ENCODE measurements around the gene CD320.
A peak's percentile ranks its signal among the peaks of the same experiment; 100 is the strongest.

CD320 gene

GRCh38 chr19:8262431-8262830 lies 45.7 kb downstream of the CD320 start:
- no peak for TF ChIP-seq CTCF (IDR thresholded peaks at IDR 0.05; ENCODE audit: low read depth, low read length)
- Histone ChIP-seq H3K4me3 (ENCODE audit: low read depth, low read length) (no peak overlapping the region), H3K36me3 (peaks cover 14% of the 10 kb centered on the region), H3K9me3 (ENCODE audit: severe bottlenecking) (no peaks in the 10 kb centered on the region), H3K27me3 (ENCODE audit: insufficient read depth, low read depth, severe bottlenecking) (no peaks in the 10 kb centered on the region), H3K27ac (no peak overlapping the region)
- DNase-seq, result no peak

- Histone ChIP-seq H3K27ac (no peak overlapping the region), H3K27me3 (ENCODE audit: insufficient read depth, low read depth, severe bottlenecking) (no peaks in the 10 kb centered on the region), H3K36me3 (peaks cover 17% of the 10 kb centered on the region), H3K4me3 (ENCODE audit: low read depth, low read length) (no peak overlapping the region), H3K9me3 (ENCODE audit: severe bottlenecking) (no peaks in the 10 kb centered on the region)
- no peak for DNase-seq
- no peak for TF ChIP-seq CTCF (IDR thresholded peaks at IDR 0.05; ENCODE audit: low read depth, low read length)
Measured at GRCh38 chr19:8261881-8262280, 46.3 kb downstream of the CD320 start.

GRCh38 chr19:8261347-8261746 lies 46.8 kb downstream of the CD320 start:
- DNase-seq, result no peak
- no peaks in the 10 kb centered on the region for H3K9me3 ChIP-seq (ENCODE audit: severe bottlenecking)
- no peak overlapping the region for H3K27ac ChIP-seq
- H3K27me3 ChIP-seq (ENCODE audit: insufficient read depth, low read depth, severe bottlenecking), result no peaks in the 10 kb centered on the region
- no peak for TF ChIP-seq CTCF (IDR thresholded peaks at IDR 0.05; ENCODE audit: low read depth, low read length)
- peaks cover 22% of the 10 kb centered on the region for H3K36me3 ChIP-seq
- no peak overlapping the region for H3K4me3 ChIP-seq (ENCODE audit: low read depth, low read length)

- Histone ChIP-seq H3K4me3 (ENCODE audit: low read depth, low read length) (no peak overlapping the region), H3K9me3 (ENCODE audit: severe bottlenecking) (no peaks in the 10 kb centered on the region), H3K36me3 (peaks cover 29% of the 10 kb centered on the region), H3K27me3 (ENCODE audit: insufficient read depth, low read depth, severe bottlenecking) (no peaks in the 10 kb centered on the region), H3K27ac (no peak overlapping the region)
- no peak for DNase-seq
- TF ChIP-seq CTCF (IDR thresholded peaks at IDR 0.05; ENCODE audit: low read depth, low read length), result no peak
Measured at GRCh38 chr19:8259922-8260247, 48.3 kb downstream of the CD320 start.

GRCh38 chr19:8259142-8259921 lies 48.8 kb downstream of the CD320 start:
- H3K4me3 ChIP-seq (ENCODE audit: low read depth, low read length), result no peak overlapping the region
- no peaks in the 10 kb centered on the region for H3K9me3 ChIP-seq (ENCODE audit: severe bottlenecking)
- no peak for DNase-seq
- no peaks in the 10 kb centered on the region for H3K27me3 ChIP-seq (ENCODE audit: insufficient read depth, low read depth, severe bottlenecking)
- peaks cover 29% of the 10 kb centered on the region for H3K36me3 ChIP-seq
- H3K27ac ChIP-seq, result no peak overlapping the region
- no peak for TF ChIP-seq CTCF (IDR thresholded peaks at IDR 0.05; ENCODE audit: low read depth, low read length)

- Histone ChIP-seq H3K4me3 (ENCODE audit: low read depth, low read length) (no peak overlapping the region), H3K27me3 (ENCODE audit: insufficient read depth, low read depth, severe bottlenecking) (no peaks in the 10 kb centered on the region), H3K27ac (no peak overlapping the region), H3K9me3 (ENCODE audit: severe bottlenecking) (no peaks in the 10 kb centered on the region), H3K36me3 (peaks cover 33% of the 10 kb centered on the region)
- TF ChIP-seq CTCF (IDR thresholded peaks at IDR 0.05; ENCODE audit: low read depth, low read length), result no peak
- peak; percentile 44 for DNase-seq
Measured at GRCh38 chr19:8257052-8257443, 51.1 kb downstream of the CD320 start.

All from WERI-Rb-1 (cell line).